Effector memory CD4-positive, alpha-beta T cell (primary cell): Measurements from ENCODE around the gene FASTKD1.
"Not testable (repeated sequence)": the region's sequence is repeated elsewhere in the genome, so short reads cannot be mapped to it uniquely, and the experiment has no call there.

Source experiments
- DNase-seq, 3 donors: peaks; one replicate each; pipeline ENCODE4 v3.0.0-alpha.2; 2020
- H3K27ac ChIP-seq: 2 replicates; pipeline ENCODE4 v1.7.0; 2013; ENCODE audit warnings: mild to moderate bottlenecking, low read length, moderate library complexity; ENCODE audit not compliant: insufficient read depth, poor library complexity, severe bottlenecking
- H3K27me3 ChIP-seq: replicated peaks from 2 replicates; pipeline ENCODE4 v1.7.0; 2013; ENCODE audit warnings: mild to moderate bottlenecking, low read length; ENCODE audit not compliant: insufficient read depth, control insufficient read depth, poor library complexity, severe bottlenecking
- H3K36me3 ChIP-seq: 2 replicates; pipeline ENCODE4 v1.7.0; 2013; ENCODE audit warnings: mild to moderate bottlenecking, low read length, moderate library complexity; ENCODE audit not compliant: control insufficient read depth, insufficient read depth
- H3K4me1 ChIP-seq: 2 replicates; pipeline ENCODE4 v1.7.0; 2013; ENCODE audit warnings: low read length, mild to moderate bottlenecking; ENCODE audit not compliant: control insufficient read depth, insufficient read depth, poor library complexity, severe bottlenecking
- H3K4me3 ChIP-seq: 2 replicates; pipeline ENCODE4 v1.7.0; 2013; ENCODE audit warnings: low read length, low read depth, mild to moderate bottlenecking; ENCODE audit not compliant: insufficient read depth, poor library complexity, severe bottlenecking
- H3K9me3 ChIP-seq: 2 replicates; pipeline ENCODE4 v1.7.0; 2013; ENCODE audit warnings: mild to moderate bottlenecking, low read length, moderate library complexity; ENCODE audit not compliant: control insufficient read depth

The FASTKD1 gene

DNA sequence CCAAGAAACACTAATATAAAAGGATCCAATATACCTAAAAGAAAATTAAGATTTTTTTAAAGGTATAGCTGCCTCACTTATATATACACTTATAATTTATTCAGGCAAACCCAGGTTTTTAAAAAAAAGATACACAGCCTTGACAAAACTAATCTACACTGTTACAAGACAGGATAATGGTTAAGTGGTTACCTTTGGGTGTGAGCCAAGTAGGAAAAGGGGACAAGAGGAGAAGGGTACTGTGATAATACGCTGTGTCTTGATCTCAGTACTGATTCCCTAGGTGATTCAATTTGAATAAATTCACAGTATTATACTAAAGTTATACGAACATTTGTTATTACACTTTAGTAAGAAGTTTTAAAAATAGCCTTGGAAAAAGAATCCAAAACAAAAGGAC is 33.5 kb downstream of the FASTKD1 start:
- Histone ChIP-seq H3K4me3 (no peak overlapping the region), H3K27ac (no peak overlapping the region), H3K27me3 (no peaks in the 10 kb centered on the region), H3K9me3 (no peaks in the 10 kb centered on the region), H3K4me1 (no peaks in the 10 kb centered on the region), H3K36me3 (peaks cover 12% of the 10 kb centered on the region)
- DNase-seq, result no peak

DNA sequence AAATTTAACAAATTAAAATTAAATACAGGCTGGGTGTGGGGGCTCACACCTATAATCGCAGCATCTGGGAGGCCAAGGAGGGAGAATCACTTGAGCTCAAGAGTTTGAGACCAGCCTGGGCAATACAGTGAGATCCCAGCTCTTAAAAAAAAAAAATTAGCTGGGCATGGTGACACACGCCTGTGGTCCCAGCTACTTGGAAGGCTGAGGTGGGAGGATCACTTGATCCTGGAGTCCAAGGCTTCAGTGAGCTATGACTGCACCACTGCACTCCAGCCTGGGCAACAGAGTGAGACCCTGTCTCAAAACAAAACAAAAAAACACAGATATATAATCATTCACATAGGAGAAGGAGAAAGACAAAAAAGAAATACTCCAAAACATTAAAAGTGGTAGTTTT is 34.2 kb downstream of the FASTKD1 start:
- H3K36me3 ChIP-seq, result peaks cover 12% of the 10 kb centered on the region
- H3K27me3 ChIP-seq, H3K9me3 ChIP-seq, DNase-seq, H3K27ac ChIP-seq, H3K4me3 ChIP-seq, H3K4me1 ChIP-seq: not testable (repeated sequence)

DNA sequence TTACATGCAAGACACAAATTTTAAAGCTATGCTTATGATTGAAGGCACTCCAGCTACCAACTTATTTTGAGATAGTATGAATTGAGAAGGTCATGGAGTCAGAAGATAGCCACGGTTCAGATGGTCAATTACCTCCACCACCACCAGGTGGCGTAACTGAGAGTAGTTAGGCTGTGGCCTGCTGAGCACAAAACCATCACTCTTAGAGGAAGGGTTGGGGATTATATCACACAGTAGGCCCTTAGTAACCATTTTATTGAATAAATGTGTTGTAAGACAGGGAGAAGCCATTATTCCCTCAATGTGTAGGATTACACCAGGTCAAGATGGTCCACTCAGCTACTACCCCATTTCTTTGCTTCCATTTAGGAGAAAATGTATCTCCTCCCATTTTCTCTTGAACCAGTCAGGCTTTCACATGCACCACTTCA is 45.4 kb downstream of the FASTKD1 start:
- H3K4me1 ChIP-seq, result no peaks in the 10 kb centered on the region
- no peaks in the 10 kb centered on the region for H3K27me3 ChIP-seq
- H3K9me3 ChIP-seq, result no peaks in the 10 kb centered on the region
- H3K4me3 ChIP-seq, result no peak overlapping the region
- peak; percentile 34 to 61 (median 36) for DNase-seq
- H3K27ac ChIP-seq, result no peak overlapping the region
- H3K36me3 ChIP-seq, result peaks cover 5% of the 10 kb centered on the region

DNA sequence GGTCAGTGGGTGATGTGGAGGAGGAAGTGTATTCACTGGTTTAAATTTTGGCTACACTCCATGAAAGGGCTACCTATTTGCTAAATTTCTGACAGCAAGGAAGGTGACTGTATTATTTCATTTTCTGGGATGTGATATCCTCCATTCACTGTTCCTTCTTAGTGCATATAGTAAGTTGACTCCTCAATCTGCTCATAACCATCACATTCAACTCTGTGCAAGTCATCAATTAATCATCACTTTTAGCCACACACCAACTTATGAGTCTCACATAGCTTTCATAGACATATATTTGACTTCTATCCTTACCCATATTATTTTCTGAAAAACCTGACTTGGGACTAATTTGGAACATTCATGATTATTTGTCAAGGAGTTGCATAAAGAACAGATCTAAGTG is 47.2 kb downstream of the FASTKD1 start:
- no peak for DNase-seq
- no peaks in the 10 kb centered on the region for H3K27me3 ChIP-seq
- no peaks in the 10 kb centered on the region for H3K9me3 ChIP-seq
- H3K4me3 ChIP-seq, result no peak overlapping the region
- H3K27ac ChIP-seq, result no peak overlapping the region
- H3K36me3 ChIP-seq, result peaks cover 5% of the 10 kb centered on the region
- H3K4me1 ChIP-seq, result no peaks in the 10 kb centered on the region

DNA sequence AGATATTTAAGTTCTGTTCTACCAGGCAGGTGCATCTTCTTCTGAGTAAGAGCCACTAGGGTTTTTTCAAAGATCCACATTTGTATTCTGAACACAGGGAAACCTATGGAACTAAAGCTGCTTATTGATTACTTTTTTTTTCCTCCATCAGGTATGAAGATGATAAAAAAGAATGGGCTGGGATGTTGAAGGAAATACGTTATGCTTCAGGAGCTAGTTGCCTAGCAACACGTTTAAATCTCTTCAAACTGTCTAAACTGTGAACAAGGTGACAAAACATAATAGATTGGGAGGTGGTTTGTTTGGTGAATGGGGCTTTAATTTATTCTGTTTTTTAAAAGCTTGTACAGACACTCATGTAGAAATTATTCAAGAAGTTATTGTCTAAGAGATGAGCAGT is 48.2 kb downstream of the FASTKD1 start:
- Histone ChIP-seq H3K27me3 (no peaks in the 10 kb centered on the region), H3K36me3 (peaks cover 5% of the 10 kb centered on the region)
- no peak for DNase-seq

DNA sequence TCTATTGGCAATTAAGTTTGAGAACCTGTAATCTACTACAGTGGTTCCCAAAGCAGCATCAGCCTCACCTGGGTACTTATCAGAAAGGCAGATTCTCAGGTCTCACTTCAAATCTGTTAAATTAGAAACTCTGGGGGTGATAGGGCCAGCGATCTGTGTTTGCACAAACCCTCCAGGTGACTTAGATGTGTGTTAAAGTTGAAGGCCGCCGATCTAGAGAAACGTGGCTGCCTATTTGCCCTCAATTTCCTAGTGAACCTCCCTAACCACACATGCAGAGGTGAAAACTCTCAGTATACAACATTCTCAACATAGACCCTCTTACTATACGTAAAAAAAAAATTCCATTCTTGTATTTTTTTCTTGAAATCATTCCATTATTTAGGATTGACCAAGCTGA is 50.0 kb downstream of the FASTKD1 start:
- H3K27ac ChIP-seq, result no peak overlapping the region
- H3K4me3 ChIP-seq, result no peak overlapping the region
- H3K4me1 ChIP-seq, result no peaks in the 10 kb centered on the region
- H3K27me3 ChIP-seq, result no peaks in the 10 kb centered on the region
- DNase-seq, result no peak
- H3K36me3 ChIP-seq, result no peaks in the 10 kb centered on the region
- H3K9me3 ChIP-seq, result no peaks in the 10 kb centered on the region

More for the DNA sequence above, 48.2 kb downstream of the FASTKD1 start:
- Histone ChIP-seq H3K27ac (no peak overlapping the region), H3K4me1 (no peaks in the 10 kb centered on the region), H3K4me3 (no peak overlapping the region), H3K9me3 (no peaks in the 10 kb centered on the region)

DNA sequence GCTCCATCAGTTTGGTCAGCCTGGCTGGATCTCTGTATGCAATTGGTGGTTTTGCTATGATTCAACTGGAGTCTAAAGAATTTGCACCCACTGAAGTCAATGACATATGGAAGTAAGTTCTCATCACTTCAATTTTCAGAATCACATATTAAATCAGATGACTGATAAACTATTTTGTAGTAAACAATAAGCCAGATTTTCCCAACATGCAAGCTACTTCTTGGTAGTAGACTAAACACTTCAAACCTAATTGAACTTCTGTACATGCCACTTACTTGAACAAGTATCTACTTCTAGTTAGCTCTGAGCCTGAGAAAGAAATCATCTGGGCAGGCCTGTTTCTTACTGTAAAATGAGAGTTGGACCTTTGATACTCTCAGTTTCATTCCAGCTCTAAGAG is 52.8 kb downstream of the FASTKD1 start:
- H3K4me3 ChIP-seq, result no peak overlapping the region
- no peak for DNase-seq
- H3K36me3 ChIP-seq, result no peaks in the 10 kb centered on the region
- no peaks in the 10 kb centered on the region for H3K9me3 ChIP-seq
- H3K27me3 ChIP-seq, result no peaks in the 10 kb centered on the region
- H3K4me1 ChIP-seq, result no peaks in the 10 kb centered on the region
- no peak overlapping the region for H3K27ac ChIP-seq

DNA sequence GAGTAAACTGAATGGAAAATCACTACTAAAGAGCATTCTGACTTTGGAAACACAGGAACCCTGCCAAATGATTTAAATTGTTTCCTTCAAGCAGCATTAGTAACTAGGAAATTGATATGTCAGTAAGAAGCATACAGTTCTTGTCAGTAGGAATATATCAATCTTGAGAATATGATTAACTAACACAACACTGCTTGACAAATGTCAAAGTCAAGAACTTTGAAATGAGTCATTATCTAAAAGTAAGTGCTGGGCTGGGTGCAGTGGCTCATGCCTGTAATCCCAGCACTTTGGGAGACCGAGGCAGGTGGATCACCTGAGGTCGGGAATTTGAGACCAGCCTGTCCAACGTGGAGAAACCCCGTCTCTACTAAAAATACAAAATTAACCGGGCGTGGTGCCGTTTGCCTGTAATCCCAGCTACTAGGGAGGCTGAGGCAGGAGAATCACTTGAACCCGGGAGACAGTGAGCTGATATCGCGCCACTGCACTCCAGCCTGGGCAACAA is 57.1 kb downstream of the FASTKD1 start:
- H3K4me1 ChIP-seq, H3K27ac ChIP-seq, H3K36me3 ChIP-seq, H3K4me3 ChIP-seq, H3K27me3 ChIP-seq, DNase-seq, H3K9me3 ChIP-seq: not testable (repeated sequence)

DNA sequence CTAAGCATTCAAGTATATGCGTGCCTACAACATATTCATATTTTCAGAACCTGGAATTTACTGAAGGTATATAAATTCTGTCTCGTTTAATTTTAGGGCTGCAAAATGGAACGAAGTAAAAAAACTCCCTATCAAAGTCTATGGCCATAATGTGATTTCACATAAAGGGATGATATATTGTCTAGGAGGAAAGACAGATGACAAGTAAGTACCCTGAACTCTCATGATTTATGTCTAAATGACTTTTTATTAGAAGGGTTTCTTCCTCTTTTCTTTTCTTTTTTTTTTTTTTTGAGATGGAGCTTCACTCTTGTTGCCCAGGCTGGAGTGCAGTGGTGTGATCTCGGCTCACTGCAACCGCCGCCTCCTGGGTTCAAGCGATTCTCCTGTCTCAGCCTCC is 58.9 kb downstream of the FASTKD1 start:
- H3K9me3 ChIP-seq, H3K4me1 ChIP-seq, H3K27me3 ChIP-seq, H3K36me3 ChIP-seq, H3K27ac ChIP-seq, H3K4me3 ChIP-seq, DNase-seq: not testable (repeated sequence)

DNA sequence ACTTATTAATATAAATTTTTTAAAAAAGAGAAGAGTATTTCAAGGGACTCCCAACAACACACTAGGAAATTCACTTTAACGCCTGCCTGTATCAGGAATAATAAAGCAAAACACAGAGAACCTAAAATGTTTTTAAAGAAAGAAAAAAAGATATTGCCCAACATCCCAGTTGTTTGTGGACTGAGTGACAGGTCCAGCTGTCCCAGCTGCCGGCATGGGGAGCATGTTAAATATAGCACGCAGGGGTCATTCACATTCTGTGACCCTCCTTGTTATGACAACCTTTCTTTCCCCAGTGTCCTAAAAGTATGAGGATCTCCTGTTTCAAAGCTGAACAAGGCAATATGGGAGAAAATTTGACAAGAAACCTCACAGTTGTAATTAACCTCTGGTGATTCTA is 59.7 kb downstream of the FASTKD1 start:
- H3K27ac ChIP-seq, result no peak overlapping the region
- no peak overlapping the region for H3K4me3 ChIP-seq
- no peaks in the 10 kb centered on the region for H3K27me3 ChIP-seq
- H3K9me3 ChIP-seq, result no peaks in the 10 kb centered on the region
- H3K36me3 ChIP-seq, result no peaks in the 10 kb centered on the region
- no peak for DNase-seq
- no peaks in the 10 kb centered on the region for H3K4me1 ChIP-seq

DNA sequence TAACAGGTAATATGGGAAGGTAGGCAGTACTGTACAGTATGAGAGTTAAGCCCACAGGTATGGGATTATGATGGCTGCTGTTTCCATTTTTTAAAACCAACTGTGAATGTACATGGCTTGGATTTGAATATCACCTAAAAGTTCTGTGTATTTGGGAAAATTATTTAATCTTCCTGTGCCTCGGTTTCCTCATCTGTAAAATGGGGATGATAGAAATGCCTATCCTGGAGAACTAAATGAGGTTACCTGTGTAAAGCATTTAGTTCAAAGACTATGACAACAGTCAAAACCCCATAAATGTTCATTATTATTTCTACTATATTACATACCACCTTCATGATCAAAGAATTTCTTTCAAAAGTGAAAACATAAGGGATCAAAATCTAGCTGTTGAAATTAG is 60.6 kb downstream of the FASTKD1 start:
- H3K9me3 ChIP-seq, result no peaks in the 10 kb centered on the region
- H3K4me1 ChIP-seq, result no peaks in the 10 kb centered on the region
- no peak for DNase-seq

More for the DNA sequence above, 60.6 kb downstream of the FASTKD1 start:
- Histone ChIP-seq H3K27ac (no peak overlapping the region), H3K4me3 (no peak overlapping the region), H3K27me3 (no peaks in the 10 kb centered on the region), H3K36me3 (no peaks in the 10 kb centered on the region)
